ENCODE measurements around the gene GTPBP2.
"Not testable (repeated sequence)": the region's sequence is repeated elsewhere in the genome, so short reads cannot be mapped to it uniquely, and the experiment has no call there.

GTPBP2 gene

DNA sequence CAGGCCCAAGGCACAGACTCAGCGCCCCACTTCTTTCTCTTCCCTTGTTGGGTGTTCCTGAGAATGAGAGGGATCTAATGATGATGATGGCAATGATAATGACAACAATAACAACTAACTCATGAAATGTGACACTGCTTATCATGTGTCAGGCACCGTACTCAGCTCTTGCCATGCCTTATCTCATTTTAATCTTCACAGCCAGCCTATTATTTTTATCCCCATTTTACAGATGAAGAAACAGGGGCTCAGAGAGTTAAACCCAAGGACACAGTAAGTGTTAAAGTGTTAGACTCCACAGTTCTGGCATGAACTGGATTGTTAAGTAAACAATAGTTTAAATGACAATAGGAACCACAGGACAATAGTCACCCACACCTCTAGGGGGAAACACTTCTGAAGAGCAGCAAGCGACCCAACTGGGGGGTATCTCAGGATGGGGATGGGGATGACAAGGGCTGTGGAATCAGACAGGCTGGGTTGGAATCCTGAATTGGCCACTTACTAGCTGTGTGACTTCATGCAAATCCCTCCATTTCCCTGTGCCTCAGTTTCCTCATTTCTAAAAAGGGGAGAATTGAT, 28.2 kb upstream of the GTPBP2 start:
- DNase-seq, result no peak

DNA sequence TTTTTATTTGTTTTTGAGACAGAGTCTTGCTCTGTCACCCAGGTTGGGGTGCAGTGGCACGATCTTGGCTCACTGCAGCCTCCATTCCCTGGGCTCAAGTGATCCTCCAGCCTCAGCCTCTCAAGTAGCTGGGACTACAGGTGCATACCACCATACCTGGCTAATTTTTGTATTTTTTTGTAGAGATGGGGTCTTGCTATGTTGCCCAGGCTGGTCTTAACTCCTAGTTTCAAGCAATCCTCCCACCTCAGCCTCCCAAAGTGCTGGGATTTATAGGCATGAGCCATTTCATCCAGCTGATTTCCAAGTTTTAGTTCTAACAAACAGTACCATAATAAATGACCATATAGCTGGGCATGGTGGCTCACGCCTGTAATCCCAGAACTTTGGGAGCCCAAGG, 23.8 kb upstream of the GTPBP2 start:
- not testable (repeated sequence) for DNase-seq

DNA sequence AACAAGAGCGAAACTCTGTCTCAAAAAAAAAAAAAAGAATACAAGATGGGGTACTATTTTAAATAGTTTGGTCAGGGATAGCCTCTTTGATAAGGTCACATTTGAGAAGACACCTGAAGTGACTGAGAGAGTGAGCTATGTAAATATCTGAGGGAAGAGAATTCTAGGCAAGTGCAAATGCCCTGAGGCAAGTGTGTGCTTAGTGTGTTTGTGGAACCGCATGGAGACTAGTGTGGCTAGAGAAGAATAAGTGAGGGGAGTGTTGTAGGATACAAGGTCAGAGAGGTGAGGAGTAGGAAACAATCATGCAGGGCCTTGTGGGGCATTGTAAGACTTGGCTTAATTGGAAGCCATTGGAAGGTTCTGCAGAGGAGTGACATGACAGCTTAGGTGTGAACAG, 19.2 kb upstream of the GTPBP2 start:
- DNase-seq, result no peak

DNA sequence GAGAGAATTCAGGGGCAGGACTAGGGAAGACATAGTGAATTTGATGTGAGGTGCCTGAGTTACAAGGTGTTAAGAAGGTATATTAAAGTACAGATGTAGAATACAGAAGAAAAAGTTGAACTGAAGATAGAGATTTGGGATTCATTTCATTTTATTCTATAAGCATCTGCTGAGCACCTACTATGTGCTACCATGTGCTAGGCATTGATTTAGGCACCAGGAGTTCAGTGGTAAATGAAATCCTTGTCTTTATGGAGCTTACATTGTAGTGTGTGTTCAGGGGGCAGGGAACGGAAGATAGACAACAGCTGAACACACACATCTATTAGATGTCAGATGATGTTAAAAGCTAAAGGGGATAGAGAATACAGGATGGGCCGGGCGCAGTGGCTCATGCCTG, 18.5 kb upstream of the GTPBP2 start:
- DNase-seq, result no peak

DNA sequence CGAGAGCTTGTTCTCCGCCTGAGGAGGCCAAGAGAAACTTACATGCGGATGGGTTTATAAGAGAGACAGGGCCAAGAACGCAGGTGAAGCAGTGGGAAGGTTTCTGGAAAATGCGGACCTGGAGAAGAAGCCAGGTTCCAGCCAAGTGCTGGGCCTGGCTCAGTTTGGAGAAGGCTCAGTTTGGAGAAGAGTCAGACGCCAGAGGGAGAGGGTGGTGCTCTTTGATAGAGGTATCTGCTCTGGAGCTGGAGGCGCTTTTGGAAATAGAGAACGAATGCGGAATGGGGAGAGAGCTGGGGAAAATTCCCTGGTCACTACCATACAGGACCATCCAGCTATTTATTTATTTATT, 16.5 kb upstream of the GTPBP2 start:
- DNase-seq, result no peak

DNA sequence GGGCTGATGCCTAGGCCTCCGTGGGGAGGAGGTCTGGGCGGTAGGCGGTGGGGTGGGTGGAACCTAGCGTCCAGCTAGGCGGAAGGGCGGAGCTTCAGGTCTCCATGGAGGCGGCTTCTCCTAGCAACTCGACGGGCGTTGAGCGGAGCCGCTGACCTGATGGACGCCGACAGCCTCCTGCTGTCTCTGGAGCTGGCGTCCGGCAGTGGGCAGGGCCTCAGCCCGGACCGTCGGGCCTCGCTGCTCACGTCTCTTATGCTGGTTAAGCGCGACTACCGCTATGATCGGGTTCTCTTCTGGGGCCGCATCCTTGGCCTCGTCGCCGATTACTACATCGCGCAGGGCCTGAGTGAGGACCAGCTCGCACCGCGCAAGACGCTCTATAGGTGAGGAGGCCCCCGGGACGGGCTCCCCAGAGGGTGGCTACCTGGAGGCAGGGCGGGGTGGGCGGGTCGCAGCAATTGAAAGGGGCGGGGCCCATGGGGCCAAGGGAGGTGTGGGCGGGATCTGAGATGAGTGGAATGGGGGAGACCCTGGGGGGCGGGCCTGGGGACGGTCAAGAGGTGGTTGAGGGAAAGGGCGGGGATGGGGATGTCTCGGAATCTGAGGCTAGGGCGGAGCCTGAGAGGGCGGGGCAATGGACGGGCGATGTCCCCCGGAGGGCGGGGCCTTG, 16.0 kb upstream of the GTPBP2 start, which contains the start of gene RSPH9:
Gene RSPH9, plus strand, starts transcription at position 97 of the 673 bp plus-strand sequence. Its CDS starts 63 bp downstream, at position 160.
- DNase-seq, result no peak

DNA sequence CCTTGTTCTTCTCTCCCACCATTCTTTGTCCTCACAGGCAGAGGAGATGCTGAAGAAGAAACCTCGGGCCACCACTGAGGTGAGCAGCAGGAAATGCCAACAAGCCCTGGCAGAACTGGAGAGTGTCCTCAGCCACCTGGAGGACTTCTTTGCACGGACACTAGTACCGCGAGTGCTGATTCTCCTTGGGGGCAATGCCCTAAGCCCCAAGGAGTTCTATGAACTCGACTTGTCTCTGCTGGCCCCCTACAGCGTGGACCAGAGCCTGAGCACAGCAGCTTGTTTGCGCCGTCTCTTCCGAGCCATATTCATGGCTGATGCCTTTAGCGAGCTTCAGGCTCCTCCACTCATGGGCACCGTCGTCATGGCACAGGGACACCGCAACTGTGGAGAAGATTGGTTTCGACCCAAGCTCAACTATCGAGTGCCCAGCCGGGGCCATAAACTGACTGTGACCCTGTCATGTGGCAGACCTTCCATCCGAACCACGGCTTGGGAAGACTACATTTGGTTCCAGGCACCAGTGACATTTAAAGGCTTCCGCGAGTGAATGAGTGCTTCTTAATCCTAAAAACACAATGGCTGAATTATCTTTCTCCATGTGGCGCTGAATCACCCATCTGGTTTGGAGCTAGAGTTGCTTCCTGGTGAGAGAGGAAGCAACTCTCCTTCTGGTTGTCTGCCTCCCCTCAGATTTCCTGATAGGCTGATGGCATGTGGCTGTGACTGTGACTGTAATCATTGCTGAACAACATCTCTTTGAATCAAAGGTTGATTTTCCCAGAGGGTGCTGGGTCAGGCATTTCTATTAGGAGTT, 11.1 kb upstream of the GTPBP2 start:
- peak; percentile 48 for DNase-seq

DNA sequence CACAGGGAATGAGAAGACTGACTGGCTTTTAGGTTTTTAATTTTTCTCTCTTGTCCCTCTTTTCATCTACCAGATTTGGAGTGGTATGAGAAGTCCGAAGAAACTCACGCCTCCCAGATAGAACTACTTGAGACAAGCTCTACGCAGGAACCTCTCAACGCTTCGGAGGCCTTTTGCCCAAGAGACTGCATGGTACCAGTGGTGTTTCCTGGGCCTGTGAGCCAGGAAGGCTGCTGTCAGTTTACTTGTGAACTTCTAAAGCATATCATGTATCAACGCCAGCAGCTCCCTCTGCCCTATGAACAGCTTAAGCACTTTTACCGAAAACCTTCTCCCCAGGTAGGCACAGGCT, 7.2 kb upstream of the GTPBP2 start:
- peak; percentile 47 for DNase-seq

DNA sequence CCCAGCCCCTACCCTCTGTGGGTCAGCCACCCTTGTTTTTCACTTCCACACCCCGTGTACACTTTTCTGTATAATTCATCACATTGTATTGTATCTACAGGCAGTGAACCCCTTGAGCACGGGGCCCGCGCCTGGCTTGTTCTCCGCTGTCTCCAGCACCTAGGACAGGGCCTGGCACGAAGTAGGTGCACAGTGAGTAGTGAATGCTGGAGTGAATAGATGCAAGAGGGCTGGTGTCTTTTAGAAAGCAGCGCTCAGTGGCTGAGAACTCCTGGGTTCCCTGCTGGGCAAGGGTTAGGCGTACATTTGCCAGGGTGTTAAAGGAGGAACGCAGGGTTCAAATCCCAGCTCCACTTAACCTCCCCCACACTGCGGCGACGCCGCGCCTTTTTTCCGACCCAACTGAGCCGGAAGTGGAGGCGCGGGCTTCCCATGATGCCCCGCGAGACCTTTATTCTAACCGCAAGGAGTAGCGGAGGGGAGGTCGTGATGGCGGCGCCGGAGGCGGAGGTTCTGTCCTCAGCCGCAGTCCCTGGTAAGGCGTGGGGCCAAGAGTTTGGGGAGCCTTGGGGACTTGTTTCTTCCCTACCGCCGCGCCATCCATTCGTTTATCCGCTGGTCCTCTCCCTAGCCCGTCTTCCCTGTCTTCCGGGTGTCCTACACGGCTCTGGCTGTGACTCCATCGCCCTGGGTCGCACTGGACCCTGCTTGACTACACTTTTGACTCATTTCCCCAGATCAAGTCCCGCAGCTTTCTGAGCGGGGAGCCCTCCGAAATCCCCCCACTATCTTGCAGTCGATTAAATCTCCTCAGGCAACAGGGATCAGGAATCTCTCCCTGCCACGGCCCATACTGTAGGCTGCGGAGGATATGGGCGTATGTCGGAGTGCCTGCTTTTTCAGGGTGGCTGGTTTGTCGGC, 6.6 kb upstream of the GTPBP2 start, which contains the start of gene MAD2L1BP:
Gene MAD2L1BP, plus strand, starts transcription at position 454 of the 921 bp plus-strand sequence. Its CDS starts 36 bp downstream, at position 490.
- DNase-seq, result peak; percentile 96

DNA sequence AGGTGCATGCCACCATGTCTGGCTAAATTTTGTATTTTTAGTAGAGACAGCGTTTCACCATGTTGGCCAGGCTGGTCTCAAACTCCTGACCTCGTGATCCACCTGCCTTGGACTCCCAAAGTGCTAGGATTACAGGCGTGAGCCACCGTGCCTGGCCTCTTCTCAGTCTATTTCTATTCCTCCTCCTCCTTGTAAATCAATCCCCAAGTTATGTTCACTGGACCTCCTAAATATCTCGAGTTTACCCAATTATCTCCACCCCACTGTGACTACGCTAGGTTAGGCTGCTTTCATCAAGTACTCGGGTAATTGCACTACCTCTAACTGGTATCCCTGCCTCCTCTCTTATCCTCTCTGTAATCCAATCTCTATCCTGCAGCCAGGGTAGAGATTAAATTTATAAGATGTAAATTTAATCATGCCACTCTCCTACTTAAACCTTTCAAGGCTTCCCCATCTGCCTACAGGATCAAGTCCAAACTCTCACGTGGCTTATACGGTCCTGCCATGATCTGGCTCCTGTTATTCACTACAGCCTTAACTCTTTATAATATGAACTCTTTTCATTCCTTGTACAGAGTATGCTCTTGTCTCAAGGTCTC, 5.7 kb upstream of the GTPBP2 start:
- DNase-seq, result no peak

DNA sequence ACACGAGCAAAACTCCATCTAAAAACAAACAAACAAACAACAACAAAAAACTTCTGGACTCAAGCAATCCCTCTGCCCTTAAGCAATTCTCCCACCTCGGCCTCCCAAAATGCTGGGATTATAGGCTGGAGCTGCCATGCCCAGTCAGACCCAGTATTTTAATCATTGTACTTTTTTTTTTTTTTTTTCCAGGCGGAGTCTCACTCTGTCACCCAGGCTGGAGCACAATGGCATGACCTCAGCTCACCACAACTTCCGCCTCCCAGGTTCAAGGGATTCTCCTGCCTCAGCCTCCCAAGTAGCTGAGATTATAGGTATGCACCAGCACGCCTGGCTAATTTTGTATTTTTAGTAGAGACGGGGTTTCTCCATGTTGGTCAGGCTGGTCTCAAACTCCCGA, 3.9 kb upstream of the GTPBP2 start:
- DNase-seq, result not testable (repeated sequence)

DNA sequence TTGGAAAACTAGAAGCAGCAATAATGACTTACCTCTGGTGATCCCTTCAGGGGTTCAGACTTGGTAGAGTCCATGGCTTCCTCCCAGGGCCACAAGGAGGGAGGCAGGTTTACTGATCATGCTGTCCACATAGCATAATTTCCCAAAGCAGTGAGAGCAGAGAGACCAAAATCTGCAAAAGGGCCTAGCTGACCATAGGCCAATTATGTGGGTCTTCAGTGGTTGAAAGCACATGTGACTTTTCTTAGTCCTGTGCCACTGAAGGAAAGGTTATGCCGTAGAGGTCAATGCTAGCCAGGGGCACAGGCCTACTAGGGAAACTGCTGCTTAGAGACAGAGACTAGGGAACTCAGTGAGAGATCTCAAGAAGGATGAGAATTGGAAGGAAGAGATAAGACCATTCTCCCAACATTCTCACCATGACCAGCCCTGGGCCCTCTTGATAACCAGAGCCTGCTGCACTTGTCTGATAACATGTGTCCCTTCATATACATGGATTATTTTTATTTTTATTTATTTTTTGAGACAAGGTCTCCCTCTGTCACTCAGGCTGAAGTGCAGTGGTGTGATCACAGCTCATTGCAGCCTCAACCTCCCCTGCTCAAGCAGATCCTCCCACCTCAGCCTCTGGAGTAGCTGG, 2.0 kb upstream of the GTPBP2 start:
- peak; percentile 99 for DNase-seq

DNA sequence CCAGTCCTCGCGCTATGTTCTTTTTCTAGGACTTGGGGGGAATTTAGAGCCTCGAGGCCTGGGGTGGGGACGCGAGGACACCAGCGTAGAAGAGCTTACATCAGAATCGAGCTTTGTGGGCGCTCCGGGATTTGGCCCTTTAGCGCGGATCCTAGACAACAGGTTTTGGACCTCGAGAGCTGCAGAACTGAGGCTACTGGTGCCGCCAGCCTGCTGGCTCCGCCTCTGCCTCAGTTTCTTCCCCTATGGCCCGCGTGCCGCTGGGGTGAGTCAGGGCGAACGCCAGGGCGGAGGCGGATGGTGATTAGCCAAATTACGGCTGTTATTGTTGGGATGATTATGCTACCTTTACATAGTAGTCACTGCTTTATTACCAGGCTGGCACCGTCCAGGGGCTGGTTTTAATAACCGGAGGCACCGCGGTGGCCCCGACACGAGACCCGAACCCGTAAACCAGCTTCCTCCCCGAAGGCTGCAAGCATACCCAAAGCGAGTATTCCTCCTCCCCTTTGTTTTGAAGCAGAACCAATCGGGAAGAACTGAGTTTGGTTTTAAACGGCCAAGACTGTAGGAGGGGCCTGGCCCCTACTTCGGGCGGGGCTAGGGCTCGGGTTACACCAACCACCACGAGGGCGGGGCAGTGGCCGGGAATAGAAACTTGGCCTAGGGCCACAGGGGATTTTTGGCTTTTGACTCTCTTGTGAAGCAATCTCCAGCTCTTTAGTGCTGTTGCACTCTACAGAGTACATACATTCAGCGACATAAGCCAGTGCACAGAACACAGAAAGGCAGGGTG, 639 bp upstream of the GTPBP2 start:
- peak; percentile 100 for DNase-seq

DNA sequence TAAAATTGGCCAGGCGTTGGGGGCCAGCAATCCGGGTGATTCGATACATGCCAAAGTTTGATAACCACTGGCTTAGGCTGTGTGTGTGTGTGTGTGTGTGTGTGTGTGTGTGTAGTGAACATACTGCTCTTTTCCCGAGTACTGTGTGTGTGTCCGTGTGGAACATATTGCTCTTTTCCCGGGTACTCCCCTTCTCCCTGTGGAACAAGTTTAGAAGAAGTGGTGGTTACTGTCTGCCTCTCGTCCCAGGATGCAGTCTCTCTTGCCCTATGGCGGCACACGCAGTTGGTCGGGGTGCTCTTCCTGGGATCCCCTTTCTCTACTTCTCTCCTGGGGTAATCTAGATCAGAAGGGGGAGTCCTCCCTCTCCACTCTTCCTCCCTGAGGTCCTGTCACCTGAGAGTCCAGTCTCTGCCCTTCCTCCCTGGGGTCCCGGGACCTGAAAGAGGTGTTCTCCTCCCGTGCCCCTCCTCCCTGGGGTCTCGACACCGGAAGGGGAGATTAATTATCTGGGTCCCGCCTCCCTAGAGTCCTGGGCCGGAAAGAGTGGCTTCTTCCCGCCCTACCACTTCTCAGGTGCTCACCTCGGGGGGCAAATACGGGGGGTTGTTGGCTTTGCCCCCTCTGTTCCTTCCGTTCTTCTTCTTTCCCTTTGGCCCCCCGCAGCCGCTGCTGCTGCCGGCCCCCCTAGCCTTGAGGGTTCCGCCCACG, 516 bp downstream of the GTPBP2 start:
- DNase-seq, result peak; percentile 87

DNA sequence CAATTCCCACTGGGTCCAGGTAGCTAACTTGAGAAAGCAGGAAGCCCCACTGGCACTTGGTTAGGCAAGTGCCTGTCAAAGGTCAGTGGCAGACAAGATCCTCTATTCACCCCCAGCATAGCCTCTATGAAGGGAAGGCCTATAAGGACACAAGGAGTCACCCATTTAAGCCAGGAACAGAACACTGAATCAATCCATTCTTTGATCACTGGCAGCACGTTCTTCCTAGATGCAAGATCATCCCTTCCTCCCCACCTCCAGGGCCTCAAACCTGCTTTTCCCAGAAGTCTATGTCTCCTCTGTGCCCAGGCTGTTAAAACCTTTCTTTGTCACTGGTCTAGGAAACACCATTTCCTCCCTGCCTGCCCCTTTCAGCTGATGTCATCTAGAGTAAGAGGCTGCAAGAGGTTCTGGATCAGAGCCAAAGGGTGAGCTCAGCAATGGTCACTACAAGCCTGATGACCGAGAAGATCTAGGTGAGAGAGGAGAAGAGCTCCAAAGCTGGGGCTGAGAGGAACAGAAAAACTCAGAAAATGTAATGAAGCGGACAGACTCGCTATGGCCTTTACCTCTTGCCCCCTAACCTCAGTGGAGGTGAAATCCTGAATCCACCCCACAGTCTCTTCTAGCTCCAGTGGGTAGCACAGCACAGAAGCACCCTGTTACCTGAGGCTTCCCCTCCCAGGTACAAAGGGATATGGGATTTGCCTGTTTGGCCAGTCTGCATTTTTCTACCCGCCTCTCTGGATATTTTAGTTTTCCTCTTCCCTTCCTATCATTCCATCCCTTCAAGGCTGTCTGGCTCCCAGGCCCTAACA, 1.8 kb downstream of the GTPBP2 start:
- peak; percentile 98 for DNase-seq

DNA sequence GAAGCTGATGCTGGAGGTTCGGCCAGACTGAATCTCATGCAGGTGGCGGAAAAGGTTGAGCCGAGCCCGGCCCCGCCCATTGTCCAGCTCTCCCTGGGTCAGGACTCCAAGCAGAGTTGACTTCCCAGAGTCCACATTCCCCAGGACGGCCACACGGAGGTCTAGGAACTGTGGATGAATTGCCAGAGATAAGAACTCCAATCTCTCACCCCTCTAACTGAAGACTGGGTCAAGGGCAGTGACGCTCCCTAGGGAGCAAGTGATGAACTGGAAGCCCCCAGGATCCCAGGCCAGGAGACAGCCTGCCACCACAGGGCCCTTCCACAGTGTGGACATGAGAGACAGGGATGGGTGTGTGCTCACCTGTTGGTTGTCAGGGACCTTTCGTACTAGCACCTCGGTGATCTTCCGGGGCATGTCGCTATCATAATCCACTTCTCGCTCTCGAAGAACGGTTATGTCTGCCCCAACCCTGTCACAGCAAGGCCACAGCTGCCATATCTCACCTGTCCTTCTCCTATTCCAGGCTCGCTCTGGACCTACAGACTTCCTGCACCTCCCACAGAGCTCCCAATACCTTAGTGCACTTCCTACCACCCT, 3.6 kb downstream of the GTPBP2 start:
- no peak for DNase-seq

DNA sequence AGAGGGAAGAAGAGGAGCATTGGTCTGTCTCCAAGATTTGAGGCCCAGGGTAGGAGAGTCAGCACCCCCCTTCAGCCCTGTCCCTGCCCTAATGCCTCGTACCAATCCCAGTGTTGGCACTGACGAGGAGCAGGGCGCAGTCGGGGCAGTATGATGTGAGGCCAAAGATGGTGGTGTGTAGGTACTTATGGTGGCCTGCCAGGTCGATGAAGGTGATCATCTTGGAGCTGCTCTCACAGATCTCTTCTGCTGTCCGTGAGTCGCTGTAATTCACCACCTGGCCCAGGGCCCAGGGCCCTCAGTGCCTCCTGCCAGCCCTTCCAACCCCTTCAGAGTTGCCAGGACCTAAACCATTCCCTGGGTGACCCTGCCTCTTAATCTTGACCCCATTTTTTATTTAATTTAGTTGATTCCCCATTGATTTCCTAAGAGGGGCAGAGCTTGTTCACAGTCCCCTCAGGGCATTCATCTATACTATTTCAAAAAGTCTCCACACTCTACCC, 4.2 kb downstream of the GTPBP2 start:
- no peak for DNase-seq

DNA sequence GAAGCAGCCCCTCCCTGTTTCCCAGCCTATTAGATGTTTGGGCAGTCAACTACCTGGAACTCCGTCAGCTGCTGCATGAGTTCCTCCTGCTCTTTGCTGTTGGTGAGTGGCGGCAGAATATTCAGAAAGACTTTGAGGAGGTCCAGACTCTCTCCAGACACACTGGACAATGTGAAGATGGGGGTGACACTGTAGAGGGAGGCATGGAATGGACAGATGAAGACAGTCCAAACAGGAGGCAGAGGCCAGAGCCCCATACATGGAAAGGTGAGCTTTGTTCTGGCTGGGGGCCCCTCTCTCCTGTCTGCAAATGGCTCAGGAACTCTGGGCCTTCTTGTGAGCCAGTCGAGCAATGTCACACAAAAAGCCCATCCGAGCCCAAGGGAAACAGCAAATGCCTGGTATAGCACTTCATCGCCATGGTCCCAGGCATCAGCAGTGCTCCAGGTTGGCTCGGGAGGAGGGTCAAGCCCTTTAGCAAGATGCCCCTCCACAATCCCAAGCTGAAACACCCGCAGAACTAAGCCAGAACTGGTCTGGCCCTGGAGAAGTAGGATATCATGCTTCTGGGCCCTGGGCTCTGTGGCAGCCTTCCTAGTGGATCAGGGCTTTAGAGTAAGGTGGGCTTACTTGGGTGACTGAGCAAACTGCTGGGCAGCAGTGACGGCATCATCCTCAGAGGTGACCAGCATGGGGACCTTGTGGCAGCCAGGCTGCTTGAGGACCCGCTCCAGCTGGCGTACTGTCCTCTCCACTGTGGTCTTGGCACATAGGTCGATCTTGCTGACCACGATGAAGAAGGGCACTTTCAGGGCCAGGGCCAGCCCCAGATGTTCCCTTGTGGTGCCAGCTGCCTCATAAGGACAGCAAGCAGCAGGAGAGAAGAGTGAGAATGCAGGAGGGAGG, 4.9 kb downstream of the GTPBP2 start:
- no peak for DNase-seq
